Heart left ventricle (tissue), 13 donors: ENCODE results near the gene DNMT1.
"Not testable (repeated sequence)": the region's sequence is repeated elsewhere in the genome, so short reads cannot be mapped to it uniquely, and the experiment has no call there.

ENCODE experiments used
- CTCF ChIP-seq, 12 donors: fragments of 200-600 bp; sonication (generic) in 4 of 12; IDR thresholded peaks; one replicate each; pipeline versions ENCODE4 v1.5.0 to v1.8.0; 2018 to 2022; ENCODE audit warnings: antibody characterized with exemption in 12 of 12, mild to moderate bottlenecking in 5 of 12
- POLR2A ChIP-seq, 2 donors: fragments of 450-650 bp; IDR thresholded peaks; one replicate each; pipeline ENCODE4 v1.6.1; 2017; ENCODE audit warnings: antibody characterized with exemption in 2 of 2, mild to moderate bottlenecking in 2 of 2, moderate library complexity in 2 of 2
- donor health status: ischemic (EF 13 %, LVEDD 7.1; RV severe dilation, severe dysfunction).
- donor health status: DM: no; HTN: yes; CAD: no.
- donor health status: DM: no; HTN: no; CAD: no.
- donor health status: ischemic (EF 25% LVEDD 6.9; RV normal size, moderate dysfunction).
- donor health status: ischemic (EF 25% LVEDD 5.7; RV mildly dilated, moderate dysfunction).
- donor health status: ischemic (EF 35%, LVEDD 5.7; RV mildly dilated, moderate dysfunction).
- donor health status: nonischemic (EF 11% LVEDD 7.7; RV severe dilation, severe dysfunction).
- donor health status: DM: yes; HTN: yes; CAD: no.
- donor health status: PGD.
- donor health status: ischemic (EF 29% LVEDD 5.4; RV normal size, mild dysfunction).
- donor health status: nonischemic (EF 23%, LVEDD 6.1; RV moderate dilation, normal function).

- TF ChIP-seq CTCF, POLR2A (IDR thresholded peaks at IDR 0.05): not testable (repeated sequence)
Measured at GRCh38 chr19:10166501-10166900, 28.3 kb downstream of the DNMT1 start.
